ENCODE data around the gene DOCK3.
"Not testable (repeated sequence)": the region's sequence is repeated elsewhere in the genome, so short reads cannot be mapped to it uniquely, and the experiment has no call there.

DOCK3 gene

GRCh38 chr3:51224283-51224682 lies 549.6 kb downstream of the DOCK3 start:
- ChIA-PET POLR2A (no interaction called here), CTCF (no interaction called here)
- no peak for DNase-seq (ENCODE audit: extremely low spot score)
- no peak for TF ChIP-seq CTCF (IDR thresholded peaks at IDR 0.05; ENCODE audit: control extremely low read depth, extremely low read depth, low read depth, missing control alignments)

GRCh38 chr3:51224843-51225242 lies 550.1 kb downstream of the DOCK3 start:
- ChIA-PET POLR2A (no interaction called here), CTCF (no interaction called here)
- DNase-seq (ENCODE audit: extremely low spot score) = no peak
- TF ChIP-seq CTCF (IDR thresholded peaks at IDR 0.05; ENCODE audit: control extremely low read depth, extremely low read depth, low read depth, missing control alignments) = no peak

GRCh38 chr3:51242939-51243338 lies 568.2 kb downstream of the DOCK3 start:
- ChIA-PET CTCF (no interaction called here), POLR2A (no interaction called here)
- no peak for DNase-seq (ENCODE audit: extremely low spot score)

GRCh38 chr3:51243924-51244323 lies 569.2 kb downstream of the DOCK3 start:
- CTCF ChIA-PET = no interaction called here
- POLR2A ChIA-PET = no interaction called here
- no peak for DNase-seq (ENCODE audit: extremely low spot score)
- TF ChIP-seq CTCF (IDR thresholded peaks at IDR 0.05; ENCODE audit: control extremely low read depth, extremely low read depth, low read depth, missing control alignments) = no peak

More at GRCh38 chr3:51242939-51243338, 568.2 kb downstream of the DOCK3 start:
- TF ChIP-seq CTCF (IDR thresholded peaks at IDR 0.05; ENCODE audit: control extremely low read depth, extremely low read depth, low read depth, missing control alignments) = no peak

- CTCF ChIA-PET = interaction anchor here (1.5 kb wide), 1 partner anchor 29 kb away, joined by 3 read pairs; no protein-coding TSS in a partner anchor
- no peak for TF ChIP-seq CTCF (IDR thresholded peaks at IDR 0.05; ENCODE audit: control extremely low read depth, extremely low read depth, low read depth, missing control alignments)
- POLR2A ChIA-PET = no interaction called here
- DNase-seq (ENCODE audit: extremely low spot score) = no peak
These were observed 571.1 kb downstream of the DOCK3 start for GRCh38 chr3:51245867-51246266.

- no peak for DNase-seq (ENCODE audit: extremely low spot score)
- CTCF ChIA-PET = no interaction called here
- TF ChIP-seq CTCF (IDR thresholded peaks at IDR 0.05; ENCODE audit: control extremely low read depth, extremely low read depth, low read depth, missing control alignments) = no peak
- POLR2A ChIA-PET = no interaction called here
These were observed 583.1 kb downstream of the DOCK3 start for GRCh38 chr3:51257870-51258269.

- POLR2A ChIA-PET; CTCF ChIA-PET; DNase-seq (ENCODE audit: extremely low spot score): not testable (repeated sequence)
These were observed 589.4 kb downstream of the DOCK3 start for GRCh38 chr3:51264166-51264565.
